Activated CD4-positive, alpha-beta T cell treated with anti-CD3 and anti-CD28 coated beads for 36 hours (primary cell): Measurements from ENCODE around the gene PNPLA7. TPM values are rescaled to one million over a fixed set of nuclear protein-coding genes. Genes with fewer than 3 reads are reported as not detected.
A peak's percentile ranks its signal among the peaks of the same experiment; 100 is the strongest.
"Not testable (repeated sequence)": the region's sequence is repeated elsewhere in the genome, so short reads cannot be mapped to it uniquely, and the experiment has no call there.

Experiments used
- ATAC-seq: fragments of 200-7000 bp; cut with Tn5 transposase; one replicate; pipeline ENCODE4 v1.10.0; 2021; ENCODE audit warnings: mild to moderate bottlenecking, moderate library complexity
- CTCF ChIA-PET: fragments of 350-600 bp; sonication (Branson Sonifier 250); formaldehyde crosslinking; loops from one replicate; lab custom pipeline; 2021; ENCODE audit warnings: antibody characterized with exemption; lab: Charles Lee
- POLR2A ChIA-PET: fragments of 350-600 bp; sonication (Branson Sonifier 250); formaldehyde crosslinking; loops from one replicate; lab custom pipeline; 2021; ENCODE audit warnings: antibody characterized with exemption, inconsistent platforms; lab: Charles Lee
- DNase-seq: peaks from one replicate; pipeline ENCODE4 v3.0.0-alpha.2; 2020
- H3K27ac Mint-ChIP-seq: one replicate; pipeline ENCODE4 v1.8.0; 2021; ENCODE audit warnings: mixed read lengths
- H3K27me3 Mint-ChIP-seq: one replicate; pipeline ENCODE4 v1.8.0; 2021; ENCODE audit warnings: mixed read lengths
- H3K36me3 Mint-ChIP-seq: one replicate; pipeline ENCODE4 v1.8.0; 2021; ENCODE audit warnings: low read depth, mixed read lengths
- H3K4me1 Mint-ChIP-seq: one replicate; pipeline ENCODE4 v1.8.0; 2021; ENCODE audit warnings: mixed read lengths
- H3K4me3 Mint-ChIP-seq: one replicate; pipeline ENCODE4 v1.8.0; 2021; ENCODE audit warnings: mild to moderate bottlenecking, moderate library complexity, mixed read lengths
- H3K9me3 Mint-ChIP-seq: one replicate; pipeline ENCODE4 v1.8.0; 2021; ENCODE audit warnings: low read depth, mixed read lengths
- intact Hi-C, 2 experiments: fragments of 100-400 bp; cut with DNase I in 1 of 2; cut with micrococcal nuclease in 1 of 2; formaldehyde crosslinking; loops; one replicate each; pipeline versions ENCODE4 v1.14.2 to v1.15.1; 2022 to 2024; cut with DNase I, micrococcal nuclease
- microRNA-seq: library from miRNA; unstranded; fragments of <30 nt; microRNA quantifications from one replicate; pipeline ENCODE4 v1.2.0, GENCODE V29; 2021; ENCODE audit warnings: borderline replicate concordance
- total RNA-seq, 2 experiments: library from RNA; stranded (reverse); gene quantifications; one replicate each; pipeline ENCODE4 v1.2.3, GENCODE V29; 2021

PNPLA7 gene
- total RNA-seq, 2 experiments from 2014 or later = 3.1 to 3.6 TPM

GRCh38 chr9:137411645-137412380, 138.4 kb downstream of the PNPLA7 start:
- Mint-ChIP-seq H3K4me3 (no peak overlapping the region), H3K27ac (no peak overlapping the region), H3K9me3 (no peaks in the 10 kb centered on the region), H3K27me3 (no peaks in the 10 kb centered on the region), H3K4me1 (peaks cover 2% of the 10 kb centered on the region), H3K36me3 (no peaks in the 10 kb centered on the region)
- intact Hi-C loops = no loop called here
- CTCF ChIA-PET = interaction anchor here (1.0 kb wide), 1 partner anchor 12 kb away, joined by 3 read pairs; no protein-coding TSS in a partner anchor
- DNase-seq (peak; percentile 74), ATAC-seq (peak; percentile 33)
- POLR2A ChIA-PET = no interaction called here

DNA sequence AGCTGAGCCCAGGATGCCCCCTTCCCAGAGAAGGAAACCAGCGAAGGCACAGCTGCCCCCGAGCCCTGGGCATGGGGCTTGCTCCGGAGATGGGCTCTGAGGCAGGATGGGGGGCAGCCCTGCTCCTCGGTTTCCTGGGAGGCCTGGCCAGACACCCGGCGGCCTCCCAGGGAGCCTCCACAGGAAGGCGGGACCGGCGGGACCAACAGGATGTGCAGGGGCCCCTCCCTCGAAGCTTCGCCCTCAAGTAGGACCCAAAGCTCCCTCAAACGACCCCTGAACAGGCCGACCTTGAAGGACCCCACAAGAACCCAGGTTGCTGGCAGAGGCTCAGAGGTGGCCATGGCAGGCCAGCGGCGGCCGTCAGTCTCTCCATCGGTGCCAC, 138.9 kb downstream of the PNPLA7 start:
- H3K27ac Mint-ChIP-seq = no peak overlapping the region
- POLR2A ChIA-PET = no interaction called here
- intact Hi-C loops = no loop called here

DNA sequence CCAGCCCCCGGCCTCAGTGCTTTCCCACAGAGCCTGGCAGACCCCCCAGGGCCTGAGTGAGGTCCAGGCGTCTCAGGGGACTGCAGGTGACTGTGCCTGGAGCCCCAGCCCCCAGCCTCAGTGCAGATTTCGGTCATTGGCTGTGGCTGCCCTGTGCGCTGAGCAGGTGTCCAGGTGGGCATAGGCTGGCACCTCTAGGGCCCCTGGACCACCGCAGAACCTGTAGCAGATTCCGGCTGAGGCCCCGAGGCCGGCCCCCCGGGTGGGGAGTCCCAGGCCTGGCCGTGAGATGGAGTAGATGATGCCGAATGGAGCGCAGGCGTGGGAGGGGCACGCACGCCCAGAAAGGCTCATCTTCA, 139.3 kb downstream of the PNPLA7 start:
- H3K36me3 Mint-ChIP-seq = no peaks in the 10 kb centered on the region

More for the DNA sequence above, 138.9 kb downstream of the PNPLA7 start:
- DNase-seq (no peak), ATAC-seq (peak; percentile 2)
- H3K9me3 Mint-ChIP-seq = no peaks in the 10 kb centered on the region
- CTCF ChIA-PET = interaction anchor here (1.0 kb wide), 1 partner anchor 13 kb away, joined by 3 read pairs; no protein-coding TSS in a partner anchor
- peaks cover 2% of the 10 kb centered on the region for H3K4me1 Mint-ChIP-seq
- H3K27me3 Mint-ChIP-seq = no peaks in the 10 kb centered on the region
- no peaks in the 10 kb centered on the region for H3K36me3 Mint-ChIP-seq
- no peak overlapping the region for H3K4me3 Mint-ChIP-seq

GRCh38 chr9:137410236-137410890, 139.8 kb downstream of the PNPLA7 start:
- intact Hi-C loops, H3K27me3 Mint-ChIP-seq, H3K9me3 Mint-ChIP-seq, ATAC-seq, H3K4me3 Mint-ChIP-seq, DNase-seq, H3K36me3 Mint-ChIP-seq, H3K27ac Mint-ChIP-seq, POLR2A ChIA-PET, H3K4me1 Mint-ChIP-seq: not testable (repeated sequence)
- CTCF ChIA-PET = interaction anchor here (0.7 to 1.5 kb wide), 3 partner anchors 10 to 113 kb away, joined by 3 read pairs; no protein-coding TSS in a partner anchor

More for the DNA sequence above, 139.3 kb downstream of the PNPLA7 start:
- Mint-ChIP-seq H3K4me3 (no peak overlapping the region), H3K9me3 (no peaks in the 10 kb centered on the region), H3K27me3 (no peaks in the 10 kb centered on the region), H3K27ac (no peak overlapping the region), H3K4me1 (peaks cover 2% of the 10 kb centered on the region)
- intact Hi-C loops = no loop called here
- no peak for ATAC-seq
- POLR2A ChIA-PET = no interaction called here
- DNase-seq = no peak
- CTCF ChIA-PET = interaction anchor here (1.0 kb wide), 1 partner anchor 13 kb away, joined by 3 read pairs; no protein-coding TSS in a partner anchor

Small RNA genes lying within 50 kb of the gene (microRNA-seq; reads per million reads assigned to microRNA genes)
- 2.8 reads per million for gene MIR7114

Other genes with a start within 250 kb of the PNPLA7 start
- gene NRARP, start 248.1 kb downstream of the PNPLA7 start, total RNA-seq = 1 to 10 TPM; 2.1 TPM
- gene EXD3, start 127.2 kb downstream of the PNPLA7 start, total RNA-seq = 1 to 10 TPM; 6.7 to 7.1 TPM
- 1 to 10 TPM in 1 of 2 experiments, under 1 TPM in 1; 0.97 to 1.7 TPM for gene NOXA1, start 127.0 kb downstream of the PNPLA7 start, total RNA-seq
- not detected for gene ENTPD8, start 109.0 kb downstream of the PNPLA7 start, total RNA-seq
- gene NSMF, start 91.1 kb downstream of the PNPLA7 start, total RNA-seq = 10 to 100 TPM; 63.6 to 65.0 TPM
- gene MRPL41, start 1.5 kb upstream of the PNPLA7 start, total RNA-seq = 10 to 100 TPM; 20.9 to 26.8 TPM
- 10 to 100 TPM; 23.5 to 29.1 TPM for gene DPH7, start 28.5 kb upstream of the PNPLA7 start, total RNA-seq
- gene ZMYND19, start 40.1 kb upstream of the PNPLA7 start, total RNA-seq = 10 to 100 TPM; 36.2 to 43.0 TPM
- 10 to 100 TPM; 32.4 to 41.6 TPM for gene ARRDC1, start 55.3 kb upstream of the PNPLA7 start, total RNA-seq
- 10 to 100 TPM; 66.6 to 76.7 TPM for gene EHMT1, start 68.6 kb upstream of the PNPLA7 start, total RNA-seq